Subcutaneous preadipocyte (primary cell): ENCODE measurements around the gene SLC36A3. TPM values are rescaled to one million over a fixed set of nuclear protein-coding genes. Genes with fewer than 3 reads are reported as not detected.

Source experiments
- total RNA-seq: library from RNA; depleted of rRNA; stranded (reverse); fragments of >200 nt; gene quantifications from 2 replicates; pipeline ENCODE4 v1.2.3, GENCODE V29; 2012

SLC36A3 gene
- total RNA-seq = not detected in 2 replicates

GRCh38 chr5:151303666-151304065 is at the start of gene SLC36A3:
Gene SLC36A3, minus strand, starts transcription at chr5:151303766. Its CDS starts 412 bp downstream, at chr5:151303354.

DNA sequence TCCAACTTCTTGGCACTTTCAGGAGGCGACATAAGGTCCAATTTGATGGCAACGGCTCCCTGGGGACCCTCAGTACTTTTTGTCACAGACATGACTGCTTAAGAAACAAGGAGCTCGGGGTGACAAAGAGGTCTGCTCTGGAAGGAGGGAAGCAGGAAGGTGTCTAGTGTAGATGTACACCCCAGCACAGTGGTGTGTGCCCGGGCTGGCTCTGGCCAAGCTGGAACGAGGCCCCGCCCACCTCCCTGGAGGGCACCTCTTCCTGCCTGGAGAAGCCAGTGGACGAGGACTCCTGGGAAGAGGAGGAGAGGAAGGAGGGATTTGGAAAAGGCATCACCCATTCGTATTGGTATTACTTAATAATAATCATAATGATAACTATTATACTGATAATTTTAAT is 43.8 kb upstream of the SLC36A3 start, which contains the start of gene SLC36A2:
TSS of gene SLC36A2 (minus strand) at position 191 of the 400 bp plus-strand sequence. CDS start at position 92, 99 bp downstream.

GRCh38 chr5:151252762-151253604 is 50.6 kb downstream of the SLC36A3 start, which contains the start of gene GM2A:
Gene GM2A, plus strand, starts transcription at chr5:151253185. Its CDS starts 32 bp downstream, at chr5:151253217.

Other genes starting within 250 kb of the SLC36A3 start
- 44.1 and 65.7 TPM in 2 replicates for gene TNIP1, start 222.7 kb downstream of the SLC36A3 start, total RNA-seq
- 345 and 356 TPM in 2 replicates for gene ANXA6, start 146.0 kb downstream of the SLC36A3 start, total RNA-seq
- gene CCDC69, start 79.7 kb downstream of the SLC36A3 start, total RNA-seq = 5.1 and 6.2 TPM in 2 replicates
- gene GM2A, start 50.6 kb downstream of the SLC36A3 start, total RNA-seq = 25.2 and 29.0 TPM in 2 replicates
- gene SLC36A2, start 43.8 kb upstream of the SLC36A3 start, total RNA-seq = not detected in 2 replicates
- 11.1 and 12.1 TPM in 2 replicates for gene SLC36A1, start 143.8 kb upstream of the SLC36A3 start, total RNA-seq